PC-3 (cell line): ENCODE data around the gene NT5C1B. TPM values are rescaled to one million over a fixed set of nuclear protein-coding genes. Genes with fewer than 3 reads are reported as not detected.
"Not testable (repeated sequence)": the region's sequence is repeated elsewhere in the genome, so short reads cannot be mapped to it uniquely, and the experiment has no call there.

Experiments used
- ATAC-seq: fragments of 200-7000 bp; cut with Tn5 transposase; 2 replicates; pipeline ENCODE4 v1.9.1; 2020; ENCODE audit warnings: mild to moderate bottlenecking, moderate library complexity
- Bru-seq: library from RNA; stranded (reverse); fragments of 400-500 nt; gene quantifications from one replicate; lab custom pipeline; 2021; lab: Mats Ljungman, UMichigan
- BruChase-seq, 2 experiments: library from RNA; stranded (reverse); fragments of 400-500 nt; gene quantifications; one replicate each; lab custom pipeline; 2021; lab: Mats Ljungman, UMichigan
- BruUV-seq: library from RNA; stranded (reverse); fragments of 400-500 nt; replicated peaks from 2 replicates; lab custom pipeline; 2021; lab: Mats Ljungman, UMichigan
- CTCF ChIA-PET: fragments of 300-600 bp; sonication (Branson Sonifier 250); formaldehyde crosslinking; loops from one replicate; lab custom pipeline; 2022; ENCODE audit warnings: antibody characterized with exemption; lab: Charles Lee
- POLR2A ChIA-PET: fragments of 300-600 bp; sonication (Branson Sonifier 250); formaldehyde crosslinking; loops from one replicate; lab custom pipeline; 2022; ENCODE audit warnings: antibody characterized with exemption; ENCODE audit not compliant: unreplicated experiment; lab: Charles Lee
- DNase-seq: peaks from one replicate; pipeline ENCODE4 v3.0.0-alpha.2; 2015
- H2AFZ ChIP-seq: fragments of 300-600 bp; sonication (generic); 2 replicates; pipeline ENCODE4 v1.6.0; 2016; ENCODE audit warnings: antibody characterized with exemption, low read length
- H3F3A ChIP-seq: fragments of 300-600 bp; sonication (generic); one replicate; pipeline ENCODE4 v1.6.0; 2017; ENCODE audit warnings: antibody characterized with exemption, low read length, control low read depth, mild to moderate bottlenecking; ENCODE audit not compliant: unreplicated experiment
- H3K27ac ChIP-seq: fragments of 300-600 bp; sonication (generic); 2 replicates; pipeline ENCODE4 v1.5.1; 2016; ENCODE audit warnings: mild to moderate bottlenecking, low read length
- H3K27me3 ChIP-seq: fragments of 300-600 bp; sonication (generic); 2 replicates; pipeline ENCODE4 v1.6.1; 2016; ENCODE audit warnings: low read length, mixed read lengths
- H3K36me3 ChIP-seq: fragments of 300-600 bp; sonication (generic); 2 replicates; pipeline ENCODE4 v1.6.1; 2016; ENCODE audit warnings: low read depth, mixed run types, low read length, mixed read lengths
- H3K4me1 ChIP-seq: fragments of 300-600 bp; sonication (generic); 2 replicates; pipeline ENCODE4 v1.5.1; 2016; ENCODE audit warnings: low read length; ENCODE audit not compliant: insufficient read depth
- H3K4me2 ChIP-seq: fragments of 300-600 bp; sonication (generic); 2 replicates; pipeline ENCODE4 v1.6.0; 2016; ENCODE audit warnings: low read length
- H3K4me3 ChIP-seq: fragments of 300-600 bp; sonication (generic); 2 replicates; pipeline ENCODE4 v1.5.1; 2016; ENCODE audit warnings: mild to moderate bottlenecking, low read length, mixed read lengths
- H3K79me2 ChIP-seq: fragments of 300-600 bp; sonication (generic); 2 replicates; pipeline ENCODE4 v1.6.1; 2017; ENCODE audit warnings: low read length, mixed read lengths
- H3K9ac ChIP-seq: fragments of 300-600 bp; sonication (generic); 2 replicates; pipeline ENCODE4 v1.6.0; 2016; ENCODE audit warnings: mild to moderate bottlenecking, low read length
- H3K9me2 ChIP-seq: fragments of 300-600 bp; sonication (generic); replicated peaks from 2 replicates; pipeline ENCODE4 v1.6.1; 2016; ENCODE audit warnings: mixed run types, low read length, mixed read lengths
- H3K9me3 ChIP-seq: fragments of 300-600 bp; sonication (generic); 2 replicates; pipeline ENCODE4 v1.6.1; 2016; ENCODE audit warnings: low read length, mixed read lengths
- H4K20me1 ChIP-seq: fragments of 300-600 bp; sonication (generic); 2 replicates; pipeline ENCODE4 v1.6.1; 2016; ENCODE audit warnings: low read length, mixed read lengths
- EZH2 ChIP-seq: fragments of 300-600 bp; sonication (generic); IDR thresholded peaks from one replicate; pipeline ENCODE4 v1.6.1; 2017; ENCODE audit warnings: antibody characterized with exemption, mild to moderate bottlenecking, low read length; ENCODE audit not compliant: unreplicated experiment
- EZH2phosphoT487 ChIP-seq: fragments of 300-600 bp; sonication (generic); IDR thresholded peaks from 2 replicates; pipeline ENCODE4 v1.6.1; 2018; ENCODE audit warnings: mild to moderate bottlenecking, antibody characterized with exemption, low read length, borderline replicate concordance
- intact Hi-C: fragments of 100-400 bp; cut with micrococcal nuclease; formaldehyde crosslinking; loops from 2 replicates; pipeline ENCODE4 v1.9.0; 2023
- long read RNA-seq: library from polyadenylated mRNA; unstranded; transcript quantifications from one replicate; pipeline ENCODE4 v2.0.0, GENCODE V29; 2021; ENCODE audit not compliant: unreplicated experiment
- total RNA-seq: library from RNA; depleted of rRNA; stranded (reverse); fragments of >200 nt; gene quantifications from 2 replicates; pipeline ENCODE4 v1.2.3, GENCODE V29; 2014; rRNA removed
- TF ChIP-seq, protein P1 (sequence below): fragments of 300-600 bp; sonication (generic); conservative IDR thresholded peaks from 2 replicates; pipeline ENCODE4 v1.5.1; 2017; ENCODE audit warnings: antibody characterized with exemption, low read depth, mild to moderate bottlenecking, low read length

Gene NT5C1B
- total RNA-seq = not detected in 2 replicates
- percentile 22 among the genes with signal in this experiment for Bru-seq, nascent RNA
- not detected for BruChase-seq, experiment 1, labeled RNA remaining after a 6-hour chase
- not detected for BruChase-seq, experiment 2, labeled RNA remaining after a 2-hour chase
- long read RNA-seq, partial matches to known transcripts = 0 of 2 reads
- long read RNA-seq, other reads (novel, unspliced or antisense) = 2 of 2 reads

DNA sequence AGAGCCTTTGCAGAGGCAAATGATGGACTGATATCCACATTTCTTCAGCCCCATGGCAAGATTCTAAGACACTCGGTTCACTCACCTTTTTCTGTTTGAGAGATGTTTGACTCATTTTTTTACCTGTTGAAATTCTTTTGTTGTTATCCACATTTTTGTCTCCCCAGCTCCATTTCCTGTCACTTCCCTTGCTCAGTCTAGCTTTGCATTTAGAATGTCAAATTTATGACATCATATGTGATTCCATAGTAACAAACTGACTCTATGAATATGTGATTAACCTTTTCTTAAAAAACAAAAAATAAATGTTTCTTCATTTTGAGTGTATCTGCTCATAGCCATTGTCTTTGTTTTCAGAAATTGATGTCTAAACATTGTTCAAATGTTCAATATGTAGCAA is at the start of gene NT5C1B:
Gene NT5C1B (minus strand): TSS at position 216 of the 400 bp plus-strand sequence. CDS start 101 bp downstream, at position 115.
- no peaks in the 10 kb centered on the region for H3K9me3 ChIP-seq
- 0 out of 2 replicates have a peak, but pooled peaks cover 4% of the 10 kb centered on the region for H3K36me3 ChIP-seq
- no peaks in the 10 kb centered on the region for H4K20me1 ChIP-seq
- H3K27ac ChIP-seq = no peak within 1 kb of the TSS
- no TSS peak for BruUV-seq
- no peak within 1 kb of the TSS for H3K9ac ChIP-seq
- CTCF ChIA-PET = no interaction called here
- no peak for ATAC-seq
- no peaks in the 10 kb centered on the region for H3K79me2 ChIP-seq
- H3K9me2 ChIP-seq = no peaks in the 10 kb centered on the region
- DNase-seq = peak; percentile 11
- H3K4me2 ChIP-seq = no peak within 1 kb of the TSS
- TF ChIP-seq EZH2 = no peak
- TF ChIP-seq, protein P1, sequence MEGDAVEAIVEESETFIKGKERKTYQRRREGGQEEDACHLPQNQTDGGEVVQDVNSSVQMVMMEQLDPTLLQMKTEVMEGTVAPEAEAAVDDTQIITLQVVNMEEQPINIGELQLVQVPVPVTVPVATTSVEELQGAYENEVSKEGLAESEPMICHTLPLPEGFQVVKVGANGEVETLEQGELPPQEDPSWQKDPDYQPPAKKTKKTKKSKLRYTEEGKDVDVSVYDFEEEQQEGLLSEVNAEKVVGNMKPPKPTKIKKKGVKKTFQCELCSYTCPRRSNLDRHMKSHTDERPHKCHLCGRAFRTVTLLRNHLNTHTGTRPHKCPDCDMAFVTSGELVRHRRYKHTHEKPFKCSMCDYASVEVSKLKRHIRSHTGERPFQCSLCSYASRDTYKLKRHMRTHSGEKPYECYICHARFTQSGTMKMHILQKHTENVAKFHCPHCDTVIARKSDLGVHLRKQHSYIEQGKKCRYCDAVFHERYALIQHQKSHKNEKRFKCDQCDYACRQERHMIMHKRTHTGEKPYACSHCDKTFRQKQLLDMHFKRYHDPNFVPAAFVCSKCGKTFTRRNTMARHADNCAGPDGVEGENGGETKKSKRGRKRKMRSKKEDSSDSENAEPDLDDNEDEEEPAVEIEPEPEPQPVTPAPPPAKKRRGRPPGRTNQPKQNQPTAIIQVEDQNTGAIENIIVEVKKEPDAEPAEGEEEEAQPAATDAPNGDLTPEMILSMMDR = no peak
- no peak within 1 kb of the TSS for H2AFZ ChIP-seq
- no peaks in the 10 kb centered on the region for H3F3A ChIP-seq
- peaks cover 33% of the 10 kb centered on the region for H3K4me1 ChIP-seq
- intact Hi-C loops = no loop called here
- no peak within 1 kb of the TSS for H3K4me3 ChIP-seq
- H3K27me3 ChIP-seq = no peaks in the 10 kb centered on the region
- POLR2A ChIA-PET = no interaction called here

DNA sequence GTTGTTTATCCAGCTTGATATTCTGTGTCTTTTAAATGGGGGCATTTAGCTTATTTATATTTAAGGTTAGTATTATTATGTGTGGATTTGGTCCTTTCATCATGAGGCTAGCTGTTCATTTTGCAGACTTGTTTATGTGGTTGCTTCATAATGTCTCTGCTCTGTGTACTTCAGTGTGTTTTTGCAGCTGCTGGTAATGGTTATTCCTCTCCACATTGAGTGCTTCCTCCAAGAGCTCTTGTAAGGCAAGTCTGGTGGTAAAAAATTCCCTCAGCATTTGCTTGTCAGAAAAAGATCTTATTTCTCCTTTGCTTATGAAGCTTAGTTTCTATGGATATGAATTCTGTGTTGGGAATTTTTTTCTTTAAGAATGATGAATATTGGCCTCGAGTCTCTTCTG is 47.8 kb upstream of the NT5C1B start:
- H3F3A ChIP-seq = no peaks in the 10 kb centered on the region
- ATAC-seq (no peak), DNase-seq (no peak)
- intact Hi-C loops = no loop called here
- H3K9me3 ChIP-seq = peaks cover 14% of the 10 kb centered on the region
- H2AFZ ChIP-seq = no peak overlapping the region
- ChIA-PET POLR2A (no interaction called here), CTCF (no interaction called here)
- no peak overlapping the region for H3K27ac ChIP-seq
- H3K27me3 ChIP-seq = no peaks in the 10 kb centered on the region
- BruUV-seq = no TSS peak
- TF ChIP-seq EZH2 (no peak), EZH2phosphoT487 (no peak)
- TF ChIP-seq, protein P1 = no peak
- H3K4me1 ChIP-seq = no peaks in the 10 kb centered on the region
- H3K9me2 ChIP-seq = no peaks in the 10 kb centered on the region
- no peaks in the 10 kb centered on the region for H3K79me2 ChIP-seq
- peaks cover 6% of the 10 kb centered on the region; the same call in 1 of the 2 replicates for H3K36me3 ChIP-seq
- no peak overlapping the region for H3K9ac ChIP-seq
- H3K4me2 ChIP-seq = no peak overlapping the region
- H4K20me1 ChIP-seq = no peaks in the 10 kb centered on the region
- no peak overlapping the region for H3K4me3 ChIP-seq

DNA sequence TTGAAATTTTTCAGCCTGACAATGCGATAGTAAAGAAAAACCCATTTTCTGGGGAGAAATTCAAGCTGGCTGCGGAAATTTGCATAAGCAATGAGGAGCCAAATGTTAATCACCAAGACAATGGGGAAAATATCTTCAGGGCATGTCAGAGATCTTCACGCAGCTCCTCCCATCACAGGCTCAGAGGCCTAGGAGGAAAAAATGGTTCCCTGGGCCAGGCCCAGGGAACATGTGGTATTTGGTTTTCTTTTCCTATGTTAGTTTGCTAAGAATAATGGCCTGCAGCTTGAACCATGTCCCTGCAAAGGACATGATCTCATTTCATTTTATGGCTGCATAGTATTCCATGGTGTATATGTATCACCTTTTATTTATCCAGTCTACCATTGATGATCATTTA is 43.3 kb upstream of the NT5C1B start:
- peaks cover 17% of the 10 kb centered on the region for H3K4me1 ChIP-seq
- H3K79me2 ChIP-seq, H3K9ac ChIP-seq, CTCF ChIA-PET, H3K9me2 ChIP-seq, H4K20me1 ChIP-seq, H3K4me2 ChIP-seq, H3F3A ChIP-seq, H3K27me3 ChIP-seq, H3K4me3 ChIP-seq, DNase-seq, H3K27ac ChIP-seq, ATAC-seq, POLR2A ChIA-PET, intact Hi-C loops, H2AFZ ChIP-seq, H3K36me3 ChIP-seq, BruUV-seq: not testable (repeated sequence)
- peaks cover 14% of the 10 kb centered on the region for H3K9me3 ChIP-seq
